ENCODE measurements around the gene MSI2.

Gene MSI2

GRCh38 chr17:57665696-57666095 lies 409.4 kb downstream of the MSI2 start:
- DNase-seq (ENCODE audit: low read depth): no peak

- DNase-seq (ENCODE audit: low read depth): no peak
Observed at GRCh38 chr17:57666201-57666870, 410.0 kb downstream of the MSI2 start.

GRCh38 chr17:57666946-57667345 lies 410.6 kb downstream of the MSI2 start:
- no peak for DNase-seq (ENCODE audit: low read depth)

- no peak for DNase-seq (ENCODE audit: low read depth)
Observed at GRCh38 chr17:57667461-57667923, 411.2 kb downstream of the MSI2 start.

GRCh38 chr17:57668332-57668731 lies 412.0 kb downstream of the MSI2 start:
- no peak for DNase-seq (ENCODE audit: low read depth)

- no peak for DNase-seq (ENCODE audit: low read depth)
Observed at GRCh38 chr17:57669671-57670529, 413.6 kb downstream of the MSI2 start.

- DNase-seq (ENCODE audit: low read depth): no peak
Observed at GRCh38 chr17:57670769-57671569, 414.6 kb downstream of the MSI2 start.

GRCh38 chr17:57671667-57672632 lies 415.6 kb downstream of the MSI2 start:
- DNase-seq (ENCODE audit: low read depth): peak; percentile 63

GRCh38 chr17:57672971-57673370 lies 416.6 kb downstream of the MSI2 start:
- no peak for DNase-seq (ENCODE audit: low read depth)

GRCh38 chr17:57674894-57675293 lies 418.6 kb downstream of the MSI2 start:
- no peak for DNase-seq (ENCODE audit: low read depth)

- no peak for DNase-seq (ENCODE audit: low read depth)
Observed at GRCh38 chr17:57675427-57676387, 419.4 kb downstream of the MSI2 start.

GRCh38 chr17:57676543-57676942 lies 420.2 kb downstream of the MSI2 start:
- no peak for DNase-seq (ENCODE audit: low read depth)

GRCh38 chr17:57677301-57677700 lies 421.0 kb downstream of the MSI2 start:
- no peak for DNase-seq (ENCODE audit: low read depth)

- DNase-seq (ENCODE audit: low read depth): no peak
Observed at GRCh38 chr17:57677858-57678257, 421.5 kb downstream of the MSI2 start.

GRCh38 chr17:57678393-57678792 lies 422.1 kb downstream of the MSI2 start:
- DNase-seq (ENCODE audit: low read depth): no peak

GRCh38 chr17:57679356-57679755 lies 423.0 kb downstream of the MSI2 start:
- no peak for DNase-seq (ENCODE audit: low read depth)

- no peak for DNase-seq (ENCODE audit: low read depth)
Observed at GRCh38 chr17:57679906-57680695, 423.8 kb downstream of the MSI2 start.

- no peak for DNase-seq (ENCODE audit: low read depth)
Observed at GRCh38 chr17:57682701-57683100, 426.4 kb downstream of the MSI2 start.
